ENCODE measurements around the gene LRMDA. TPM values are rescaled to one million over a fixed set of nuclear protein-coding genes. Genes with fewer than 3 reads are reported as not detected.

LRMDA gene
- total and polyA plus RNA-seq, 2 of the 8 experiments (the other 6 are each of a cell fraction or from before 2014, with no cell fraction given): 0.86 to 2.8 TPM

DNA sequence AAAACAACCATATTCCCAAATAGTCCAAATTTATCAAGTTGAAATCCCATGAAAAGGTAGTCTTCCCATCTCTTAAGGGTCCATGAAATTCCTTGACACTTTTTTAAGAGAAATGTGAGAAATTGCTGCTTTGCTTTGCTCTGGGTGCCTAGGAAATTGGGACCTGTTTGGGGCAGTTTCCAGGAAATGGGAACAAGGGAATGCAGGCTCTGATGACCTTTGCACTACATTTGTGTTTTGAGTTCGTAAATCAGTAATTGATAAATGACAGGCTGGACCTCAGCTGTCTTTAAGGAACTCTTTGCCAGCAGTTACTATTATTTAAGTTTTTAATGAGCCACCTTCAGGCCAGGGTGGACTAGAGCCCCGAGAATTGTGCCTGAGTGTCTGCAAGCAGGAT lies 203.5 kb downstream of the LRMDA start (continued):
- TF ChIP-seq NANOG (IDR thresholded peaks at IDR 0.05; ENCODE audit: insufficient read depth, low read depth, low read length, poor library complexity, severe bottlenecking) (no peak), EP300 (IDR thresholded peaks at IDR 0.05; ENCODE audit: borderline replicate concordance in 1 of 2, low read depth in 2 of 2, low read length in 2 of 2) (no peak)
